HUES64 (cell line): ENCODE data around the gene EBNA1BP2.

ENCODE experiments used
- H3K27ac ChIP-seq: 2 replicates; pipeline ENCODE4 v1.7.0; 2013; ENCODE audit warnings: low read depth, low read length, inconsistent platforms
- H3K27me3 ChIP-seq: 2 replicates; pipeline ENCODE4 v1.6.1; 2013; ENCODE audit warnings: mild to moderate bottlenecking, low read length; ENCODE audit not compliant: insufficient read depth
- H3K36me3 ChIP-seq: 2 replicates; pipeline ENCODE4 v1.6.1; 2013; ENCODE audit warnings: mild to moderate bottlenecking, low read length; ENCODE audit not compliant: insufficient read depth
- H3K4me1 ChIP-seq: 2 replicates; pipeline ENCODE4 v1.6.1; 2013; ENCODE audit warnings: mild to moderate bottlenecking, low read length, moderate library complexity; ENCODE audit not compliant: insufficient read depth
- H3K4me3 ChIP-seq: 2 replicates; pipeline ENCODE4 v1.5.1; 2013; ENCODE audit warnings: mild to moderate bottlenecking, low read length, moderate library complexity
- H3K9ac ChIP-seq: 2 replicates; pipeline ENCODE4 v1.6.1; 2013; ENCODE audit warnings: mild to moderate bottlenecking, low read depth, low read length
- H3K9me3 ChIP-seq: 2 replicates; pipeline ENCODE4 v1.6.1; 2013; ENCODE audit warnings: low read depth, low read length; ENCODE audit not compliant: insufficient read depth
- WGBS: fragments of 150-250, 120-280 bp; methylation state at CpG from one replicate; pipeline ENCODE4 v1.1.7; 2013; ENCODE audit warnings: missing lambda C conversion rate; 5-methylcytosine and 5-hydroxymethylcytosine counted together

The EBNA1BP2 gene

GRCh38 chr1:43204394-43204793 lies 32.3 kb upstream of the EBNA1BP2 start:
- Histone ChIP-seq H3K27me3 (no peaks in the 10 kb centered on the region), H3K4me3 (no peak overlapping the region), H3K4me1 (peaks cover 19% of the 10 kb centered on the region), H3K9ac (no peak overlapping the region), H3K9me3 (no peaks in the 10 kb centered on the region), H3K27ac (no peak overlapping the region), H3K36me3 (no peaks in the 10 kb centered on the region)
- 100% methylated on average over 1 of the region's 1 CpG for WGBS

GRCh38 chr1:43203859-43204258 lies 31.8 kb upstream of the EBNA1BP2 start:
- H3K9ac ChIP-seq: no peak overlapping the region
- WGBS: 100% methylated on average over 1 of the region's 3 CpGs
- H3K36me3 ChIP-seq: no peaks in the 10 kb centered on the region
- H3K4me3 ChIP-seq: no peak overlapping the region
- H3K27ac ChIP-seq: no peak overlapping the region
- H3K9me3 ChIP-seq: no peaks in the 10 kb centered on the region
- peaks cover 19% of the 10 kb centered on the region for H3K4me1 ChIP-seq
- H3K27me3 ChIP-seq: no peaks in the 10 kb centered on the region

DNA sequence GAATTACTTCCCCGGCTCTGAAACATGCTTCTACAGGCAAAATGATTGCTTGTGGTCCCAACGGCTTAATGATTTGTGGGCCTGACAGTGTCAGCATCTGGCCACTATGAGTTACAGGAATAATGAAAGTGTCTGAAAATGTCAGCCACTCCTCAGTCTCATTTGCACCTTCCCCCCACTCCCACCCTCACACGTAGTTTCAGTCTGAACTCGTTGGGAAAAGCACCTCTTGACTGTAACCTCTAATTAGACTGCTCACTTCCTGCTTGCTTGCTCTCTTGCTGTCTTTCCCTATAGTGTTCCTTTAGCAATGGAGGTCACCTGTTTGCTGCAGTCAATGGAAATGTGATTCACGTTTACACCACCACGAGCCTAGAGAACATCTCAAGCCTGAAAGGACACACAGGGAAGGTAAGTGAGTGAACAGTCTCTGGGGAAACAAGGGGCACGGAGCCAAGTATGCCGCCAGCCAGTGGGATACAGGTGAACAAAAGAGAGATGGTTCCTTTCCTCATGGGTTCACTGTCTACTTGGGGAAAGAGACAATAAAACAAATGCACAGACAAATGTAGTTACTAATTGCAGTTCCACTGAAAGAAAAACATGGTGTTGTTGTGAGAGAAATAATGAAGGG lies 27.1 kb upstream of the EBNA1BP2 start:
- Histone ChIP-seq H3K27ac (no peak overlapping the region), H3K36me3 (no peaks in the 10 kb centered on the region), H3K27me3 (no peaks in the 10 kb centered on the region), H3K4me1 (no peaks in the 10 kb centered on the region), H3K9me3 (no peaks in the 10 kb centered on the region), H3K9ac (no peak overlapping the region), H3K4me3 (no peak overlapping the region)
- 81% methylated on average over 8 of the region's 8 CpGs for WGBS

DNA sequence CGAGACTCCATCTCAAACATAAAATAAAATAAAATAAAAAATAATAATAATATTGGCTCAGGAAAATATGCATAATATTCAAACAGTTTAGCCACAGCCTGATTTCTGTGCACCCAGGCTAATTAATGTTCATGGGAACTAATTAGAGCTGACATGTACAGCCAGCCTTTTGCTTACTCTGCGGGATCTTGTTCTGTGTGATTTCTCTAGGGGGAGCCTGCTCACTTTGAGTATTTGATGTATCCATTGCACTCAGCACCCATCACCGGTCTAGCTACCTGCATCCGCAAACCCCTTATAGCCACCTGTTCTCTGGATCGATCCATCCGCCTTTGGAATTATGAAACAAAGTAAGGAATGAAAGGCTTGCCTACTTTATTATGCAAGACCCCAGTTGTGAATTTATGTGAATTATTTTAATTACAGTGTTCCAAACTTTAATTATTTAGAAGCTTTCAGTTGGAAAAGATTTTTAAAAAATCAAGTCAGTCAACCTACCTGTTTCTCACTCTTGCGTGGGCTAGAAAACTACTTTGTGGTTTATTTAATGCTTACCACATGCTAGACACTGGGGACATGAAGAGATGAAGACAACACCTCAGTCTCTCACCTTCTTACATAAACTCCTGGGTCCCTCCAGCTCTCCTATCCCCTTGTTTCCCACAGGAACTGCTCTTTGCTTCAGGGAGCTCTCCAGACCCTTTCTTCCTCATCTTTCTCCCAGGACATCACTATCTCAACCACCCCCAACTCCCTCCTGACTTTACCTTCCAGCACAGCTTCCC lies 25.4 kb upstream of the EBNA1BP2 start:
- no peak overlapping the region for H3K27ac ChIP-seq
- no peaks in the 10 kb centered on the region for H3K27me3 ChIP-seq
- no peak overlapping the region for H3K4me3 ChIP-seq
- H3K36me3 ChIP-seq: no peaks in the 10 kb centered on the region
- H3K9ac ChIP-seq: no peak overlapping the region
- no peaks in the 10 kb centered on the region for H3K9me3 ChIP-seq
- H3K4me1 ChIP-seq: no peaks in the 10 kb centered on the region
- WGBS: 87% methylated on average over 6 of the region's 7 CpGs

DNA sequence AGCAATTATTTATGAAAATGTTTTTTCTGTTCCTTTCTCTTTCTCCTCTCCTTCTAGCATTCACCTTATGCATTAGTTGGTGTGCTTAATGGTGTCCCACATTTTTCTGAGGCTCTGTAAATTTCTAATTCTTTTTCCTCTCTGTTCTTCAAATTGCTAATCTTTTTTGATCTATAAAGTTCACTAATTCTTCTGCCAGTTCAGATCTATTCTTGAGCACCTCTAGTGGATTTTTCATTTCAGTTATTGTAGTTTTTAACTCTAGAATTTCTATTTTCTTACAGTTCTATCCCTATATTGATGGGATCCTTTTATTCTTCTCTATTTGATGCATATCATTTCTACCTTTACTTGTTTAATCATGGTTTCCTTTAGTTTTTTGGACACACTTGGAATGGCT lies 22.4 kb upstream of the EBNA1BP2 start:
- no peak overlapping the region for H3K27ac ChIP-seq
- no peak overlapping the region for H3K4me3 ChIP-seq

GRCh38 chr1:43188106-43188505 lies 16.0 kb upstream of the EBNA1BP2 start:
- no peak overlapping the region for H3K4me3 ChIP-seq
- H3K27me3 ChIP-seq: no peaks in the 10 kb centered on the region
- no peaks in the 10 kb centered on the region; the same call in 1 of the 2 replicates for H3K9me3 ChIP-seq
- WGBS: 80% methylated on average over 1 of the region's 1 CpG
- no peaks in the 10 kb centered on the region for H3K36me3 ChIP-seq
- H3K9ac ChIP-seq: no peak overlapping the region
- no peak overlapping the region for H3K27ac ChIP-seq
- H3K4me1 ChIP-seq: no peaks in the 10 kb centered on the region

More for the DNA sequence above, 22.4 kb upstream of the EBNA1BP2 start:
- H3K9ac ChIP-seq: no peak overlapping the region
- no peaks in the 10 kb centered on the region for H3K4me1 ChIP-seq
- no peaks in the 10 kb centered on the region for H3K27me3 ChIP-seq
- H3K9me3 ChIP-seq: no peaks in the 10 kb centered on the region; the same call in 1 of the 2 replicates
- H3K36me3 ChIP-seq: no peaks in the 10 kb centered on the region

DNA sequence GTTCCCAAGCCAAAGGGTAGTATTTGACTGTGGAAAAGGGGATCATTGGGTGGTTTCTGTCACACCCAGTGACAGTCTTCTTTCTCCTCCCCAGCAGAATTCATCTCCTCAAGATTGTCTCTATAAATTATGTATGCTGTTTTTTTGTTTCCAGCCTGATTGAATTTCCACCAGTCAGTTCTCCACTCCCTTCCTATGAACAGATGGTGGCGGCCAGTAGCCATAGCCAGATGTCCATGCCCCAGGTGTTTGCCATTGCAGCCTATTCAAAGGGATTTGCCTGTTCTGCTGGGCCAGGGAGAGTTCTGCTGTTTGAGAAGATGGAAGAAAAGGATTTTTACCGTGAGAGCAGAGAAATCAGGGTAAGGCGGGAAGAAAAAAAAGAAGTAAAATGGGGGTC lies 12.9 kb upstream of the EBNA1BP2 start:
- Histone ChIP-seq H3K4me3 (no peak overlapping the region), H3K4me1 (no peaks in the 10 kb centered on the region), H3K9me3 (no peaks in the 10 kb centered on the region), H3K36me3 (no peaks in the 10 kb centered on the region), H3K27ac (no peak overlapping the region), H3K9ac (no peak overlapping the region), H3K27me3 (no peaks in the 10 kb centered on the region)
- WGBS: 91% methylated on average over 3 of the region's 3 CpGs

DNA sequence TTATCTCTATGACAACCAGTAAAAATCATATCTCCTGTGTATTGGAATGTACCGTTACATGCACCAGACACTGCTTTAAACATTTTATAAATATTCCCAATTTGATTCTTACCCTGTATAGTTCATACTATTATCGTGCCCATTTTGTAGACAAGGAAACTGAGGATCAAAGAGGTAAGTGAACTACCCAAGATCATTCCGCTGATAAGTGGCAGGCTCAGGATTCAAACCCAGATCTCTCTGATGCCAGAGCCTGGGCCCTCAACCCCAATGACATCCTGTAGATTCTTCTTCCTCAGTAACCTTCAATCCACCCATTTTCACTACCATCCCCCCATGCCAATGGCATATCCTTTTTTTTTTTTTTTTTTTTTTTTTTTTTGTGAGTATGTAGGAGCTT lies 12.3 kb upstream of the EBNA1BP2 start:
- Histone ChIP-seq H3K4me3 (no peak overlapping the region), H3K27me3 (no peaks in the 10 kb centered on the region), H3K9me3 (no peaks in the 10 kb centered on the region), H3K27ac (no peak overlapping the region), H3K9ac (no peak overlapping the region), H3K4me1 (no peaks in the 10 kb centered on the region), H3K36me3 (no peaks in the 10 kb centered on the region)
- 93% methylated on average over 3 of the region's 3 CpGs for WGBS

DNA sequence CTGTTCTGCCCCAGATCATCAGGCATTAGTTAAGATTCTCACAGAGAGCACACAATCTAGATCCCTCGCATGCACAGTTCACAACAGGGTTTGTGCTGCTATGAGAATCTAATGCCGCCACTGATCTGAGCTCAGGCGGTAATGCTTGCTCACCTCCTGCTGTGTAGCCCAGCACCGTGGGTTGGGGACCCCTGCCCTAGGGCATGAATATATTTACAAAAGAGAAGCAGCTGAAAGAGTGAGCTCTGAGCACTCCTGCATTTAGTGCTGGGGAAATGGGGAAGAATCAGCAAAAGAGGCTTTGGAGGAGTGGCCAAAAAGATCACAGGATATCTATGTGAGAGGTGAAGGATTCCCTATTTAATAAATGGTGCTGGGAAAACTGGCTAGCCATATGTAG lies 5.6 kb upstream of the EBNA1BP2 start:
- H3K27me3 ChIP-seq: peaks cover 13% of the 10 kb centered on the region; the same call in 1 of the 2 replicates
- WGBS: 22% methylated on average over 4 of the region's 4 CpGs
- H3K4me1 ChIP-seq: peaks cover 12% of the 10 kb centered on the region; the same call in 1 of the 2 replicates
- no peak overlapping the region for H3K4me3 ChIP-seq
- no peaks in the 10 kb centered on the region; the same call in 1 of the 2 replicates for H3K9me3 ChIP-seq
- H3K36me3 ChIP-seq: no peaks in the 10 kb centered on the region
- H3K9ac ChIP-seq: no peak overlapping the region
- H3K27ac ChIP-seq: no peak overlapping the region

GRCh38 chr1:43174873-43175272 lies 2.8 kb upstream of the EBNA1BP2 start:
- no peak overlapping the region for H3K27ac ChIP-seq
- H3K27me3 ChIP-seq: peaks cover 14% of the 10 kb centered on the region; the same call in 1 of the 2 replicates
- H3K9ac ChIP-seq: no peak overlapping the region
- H3K9me3 ChIP-seq: no peaks in the 10 kb centered on the region; the same call in 1 of the 2 replicates
- H3K4me3 ChIP-seq: no peak overlapping the region
- WGBS: no CpG with 5 or more reads among the region's 2 CpGs
- peaks cover 9% of the 10 kb centered on the region for H3K36me3 ChIP-seq
- H3K4me1 ChIP-seq: peaks cover 12% of the 10 kb centered on the region; the same call in 1 of the 2 replicates

- H3K27ac ChIP-seq: no peak overlapping the region
- no peaks in the 10 kb centered on the region; the same call in 1 of the 2 replicates for H3K9me3 ChIP-seq
- peaks cover 12% of the 10 kb centered on the region; the same call in 1 of the 2 replicates for H3K4me1 ChIP-seq
- H3K4me3 ChIP-seq: peak overlapping the region; percentile 82
- peaks cover 32% of the 10 kb centered on the region for H3K36me3 ChIP-seq
- 2% methylated on average over 17 of the region's 20 CpGs for WGBS
- peak overlapping the region; percentile 71; the same call in 1 of the 2 replicates for H3K9ac ChIP-seq
- H3K27me3 ChIP-seq: peaks cover 14% of the 10 kb centered on the region; the same call in 1 of the 2 replicates
These were observed 460 bp upstream of the EBNA1BP2 start for GRCh38 chr1:43172527-43172972.
